ENCODE data around the gene CNR2. TPM values are rescaled to one million over a fixed set of nuclear protein-coding genes. Genes with fewer than 3 reads are reported as not detected.
A peak's percentile ranks its signal among the peaks of the same experiment; 100 is the strongest.

Gene CNR2
- total RNA-seq, 1 donor from 2014 or later = not detected

DNA sequence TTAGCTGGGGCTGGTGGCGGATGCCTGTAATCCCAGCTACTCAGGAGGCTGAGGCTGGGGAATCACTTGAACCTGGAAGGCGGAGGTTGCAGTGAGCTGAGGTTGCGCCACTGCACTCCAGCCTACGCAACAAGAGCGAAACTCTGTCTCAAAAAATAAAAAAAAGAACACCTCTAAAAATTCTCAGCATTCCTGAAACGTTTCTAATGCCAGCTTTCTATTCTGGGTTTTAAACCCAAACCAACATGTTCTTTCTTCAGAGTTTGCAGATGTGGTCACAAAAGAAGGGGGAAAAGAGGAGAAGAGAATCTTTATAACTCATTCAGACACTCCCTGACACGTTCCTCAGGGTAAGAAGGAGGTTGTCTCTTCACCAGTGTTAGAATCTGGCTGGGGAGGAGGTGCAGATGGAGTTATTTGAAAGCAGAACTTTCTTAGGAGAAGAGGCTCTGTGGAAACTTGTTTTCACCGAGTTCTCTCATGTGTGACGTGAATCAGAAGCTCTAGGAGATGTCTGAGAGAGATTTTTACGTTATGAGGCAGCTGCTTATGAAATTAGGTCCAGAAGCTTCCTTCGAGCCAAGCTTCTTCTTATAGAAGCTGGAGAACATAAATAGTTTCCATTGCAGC is 17.8 kb upstream of the CNR2 start:
- Mint-ChIP-seq H3K27me3 (ENCODE audit: low read depth) (no peaks in the 10 kb centered on the region), H3K9me3 (no peaks in the 10 kb centered on the region), H3K36me3 (no peaks in the 10 kb centered on the region), H3K27ac (peak overlapping the region; percentile 99), H3K4me1 (peaks cover 17% of the 10 kb centered on the region), H3K4me3 (peak overlapping the region; percentile 30)
- no peak for DNase-seq (ENCODE audit: low spot score in 2 of 2, unreplicated experiment in 2 of 2)
- TF ChIP-seq, protein P1, sequence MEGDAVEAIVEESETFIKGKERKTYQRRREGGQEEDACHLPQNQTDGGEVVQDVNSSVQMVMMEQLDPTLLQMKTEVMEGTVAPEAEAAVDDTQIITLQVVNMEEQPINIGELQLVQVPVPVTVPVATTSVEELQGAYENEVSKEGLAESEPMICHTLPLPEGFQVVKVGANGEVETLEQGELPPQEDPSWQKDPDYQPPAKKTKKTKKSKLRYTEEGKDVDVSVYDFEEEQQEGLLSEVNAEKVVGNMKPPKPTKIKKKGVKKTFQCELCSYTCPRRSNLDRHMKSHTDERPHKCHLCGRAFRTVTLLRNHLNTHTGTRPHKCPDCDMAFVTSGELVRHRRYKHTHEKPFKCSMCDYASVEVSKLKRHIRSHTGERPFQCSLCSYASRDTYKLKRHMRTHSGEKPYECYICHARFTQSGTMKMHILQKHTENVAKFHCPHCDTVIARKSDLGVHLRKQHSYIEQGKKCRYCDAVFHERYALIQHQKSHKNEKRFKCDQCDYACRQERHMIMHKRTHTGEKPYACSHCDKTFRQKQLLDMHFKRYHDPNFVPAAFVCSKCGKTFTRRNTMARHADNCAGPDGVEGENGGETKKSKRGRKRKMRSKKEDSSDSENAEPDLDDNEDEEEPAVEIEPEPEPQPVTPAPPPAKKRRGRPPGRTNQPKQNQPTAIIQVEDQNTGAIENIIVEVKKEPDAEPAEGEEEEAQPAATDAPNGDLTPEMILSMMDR (IDR thresholded peaks at IDR 0.05; ENCODE audit: unreplicated experiment) = no peak

DNA sequence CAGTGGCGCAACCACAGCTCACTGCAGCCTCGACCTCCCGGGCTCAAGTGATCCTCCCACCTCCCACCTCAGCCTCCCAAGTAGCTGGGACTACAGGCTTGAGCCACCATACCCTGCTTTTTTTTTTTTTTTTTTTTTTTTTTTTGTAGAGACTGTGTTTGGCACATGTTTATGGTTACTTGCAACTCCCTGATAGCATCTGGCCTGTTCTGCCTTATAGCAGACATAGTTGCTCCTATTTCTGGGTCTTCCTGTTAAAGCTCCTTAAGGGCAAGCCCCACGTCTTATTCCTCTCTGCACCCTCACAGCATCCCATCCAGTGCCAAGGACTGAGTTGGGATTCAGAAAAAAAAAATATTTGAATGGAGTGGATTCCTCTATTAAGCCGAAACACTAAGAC is 17.1 kb upstream of the CNR2 start:
- no peaks in the 10 kb centered on the region for H3K27me3 Mint-ChIP-seq (ENCODE audit: low read depth)
- H3K4me3 Mint-ChIP-seq = no peak overlapping the region
- H3K4me1 Mint-ChIP-seq = peaks cover 17% of the 10 kb centered on the region
- H3K27ac Mint-ChIP-seq = peak overlapping the region; percentile 99
- DNase-seq (ENCODE audit: low spot score in 2 of 2, unreplicated experiment in 2 of 2) = no peak
- no peaks in the 10 kb centered on the region for H3K9me3 Mint-ChIP-seq
- no peaks in the 10 kb centered on the region for H3K36me3 Mint-ChIP-seq
- TF ChIP-seq, protein P1 (IDR thresholded peaks at IDR 0.05; ENCODE audit: unreplicated experiment) = no peak

DNA sequence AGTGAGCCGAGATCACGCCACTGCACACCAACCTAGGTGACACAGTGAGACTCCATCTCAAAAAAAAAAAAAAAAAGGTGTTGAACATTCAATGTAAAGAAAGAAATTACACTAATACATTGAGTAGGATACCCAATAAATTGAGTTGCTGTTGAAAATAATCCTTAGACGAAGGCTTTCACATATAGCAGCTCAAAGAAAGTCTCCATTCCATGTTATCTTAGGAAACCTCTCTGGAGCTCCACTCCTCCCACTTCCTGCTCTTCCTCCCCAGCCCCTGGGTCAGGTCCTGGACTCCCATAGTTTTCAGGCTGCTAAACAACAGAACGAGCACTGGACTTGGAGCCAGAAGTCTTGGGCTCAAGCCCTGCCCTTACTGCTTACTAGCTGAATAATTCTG is 15.6 kb upstream of the CNR2 start:
- no peaks in the 10 kb centered on the region for H3K27me3 Mint-ChIP-seq (ENCODE audit: low read depth)
- H3K4me3 Mint-ChIP-seq = no peak overlapping the region
- no peaks in the 10 kb centered on the region for H3K9me3 Mint-ChIP-seq
- TF ChIP-seq, protein P1 (IDR thresholded peaks at IDR 0.05; ENCODE audit: unreplicated experiment) = no peak
- no peak overlapping the region for H3K27ac Mint-ChIP-seq
- H3K4me1 Mint-ChIP-seq = peaks cover 17% of the 10 kb centered on the region
- DNase-seq (ENCODE audit: low spot score in 2 of 2, unreplicated experiment in 2 of 2) = no peak
- H3K36me3 Mint-ChIP-seq = no peaks in the 10 kb centered on the region

DNA sequence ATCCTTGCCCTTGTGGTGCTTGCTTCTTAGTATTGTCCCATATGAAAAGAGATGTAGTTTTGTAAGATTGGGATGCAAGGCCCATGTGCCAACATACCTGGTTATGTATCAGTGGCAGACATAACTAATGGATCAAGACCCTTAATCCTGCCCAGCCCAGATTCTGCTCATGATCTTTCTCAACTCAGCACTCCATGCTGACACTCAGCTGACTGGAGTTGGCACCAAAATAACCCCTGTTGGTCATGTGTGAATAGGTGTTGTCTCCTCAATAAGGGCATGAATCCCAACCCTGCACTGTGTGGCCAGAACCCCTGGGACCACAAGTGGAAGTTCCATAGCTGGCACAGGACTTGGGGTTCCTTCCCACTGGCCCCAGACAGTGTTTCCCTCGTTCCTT is 13.9 kb upstream of the CNR2 start:
- no peaks in the 10 kb centered on the region for H3K9me3 Mint-ChIP-seq
- no peak for DNase-seq (ENCODE audit: low spot score in 2 of 2, unreplicated experiment in 2 of 2)

DNA sequence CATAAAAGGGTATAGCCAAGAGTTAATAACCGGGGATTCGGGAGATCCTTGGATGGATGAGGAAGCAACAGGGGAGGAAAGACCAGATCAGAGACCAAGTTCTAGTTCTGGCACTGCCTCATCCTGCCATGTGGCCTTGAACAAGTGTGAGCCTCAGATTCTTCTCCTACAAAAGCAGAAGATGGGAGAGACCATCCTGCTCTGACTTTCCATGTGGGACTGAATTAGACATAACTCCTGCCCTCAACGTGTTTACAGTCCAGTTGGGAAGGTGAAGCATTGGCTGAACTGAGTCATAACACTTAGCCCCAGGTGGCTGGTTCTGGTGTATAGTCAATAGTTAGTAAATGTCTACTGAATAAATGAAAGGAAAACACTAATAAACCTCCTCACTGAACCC is 12.1 kb upstream of the CNR2 start:
- no peaks in the 10 kb centered on the region for H3K36me3 Mint-ChIP-seq
- no peak overlapping the region for H3K4me3 Mint-ChIP-seq
- peaks cover 18% of the 10 kb centered on the region for H3K4me1 Mint-ChIP-seq
- TF ChIP-seq, protein P1 (IDR thresholded peaks at IDR 0.05; ENCODE audit: unreplicated experiment) = no peak
- no peak for DNase-seq (ENCODE audit: low spot score in 2 of 2, unreplicated experiment in 2 of 2)
- H3K27me3 Mint-ChIP-seq (ENCODE audit: low read depth) = no peaks in the 10 kb centered on the region
- no peak overlapping the region for H3K27ac Mint-ChIP-seq
- H3K9me3 Mint-ChIP-seq = no peaks in the 10 kb centered on the region

More for the DNA sequence above, 13.9 kb upstream of the CNR2 start:
- H3K27ac Mint-ChIP-seq = no peak overlapping the region
- no peaks in the 10 kb centered on the region for H3K36me3 Mint-ChIP-seq
- peaks cover 20% of the 10 kb centered on the region for H3K4me1 Mint-ChIP-seq
- H3K27me3 Mint-ChIP-seq (ENCODE audit: low read depth) = no peaks in the 10 kb centered on the region
- TF ChIP-seq, protein P1 (IDR thresholded peaks at IDR 0.05; ENCODE audit: unreplicated experiment) = no peak
- H3K4me3 Mint-ChIP-seq = no peak overlapping the region

DNA sequence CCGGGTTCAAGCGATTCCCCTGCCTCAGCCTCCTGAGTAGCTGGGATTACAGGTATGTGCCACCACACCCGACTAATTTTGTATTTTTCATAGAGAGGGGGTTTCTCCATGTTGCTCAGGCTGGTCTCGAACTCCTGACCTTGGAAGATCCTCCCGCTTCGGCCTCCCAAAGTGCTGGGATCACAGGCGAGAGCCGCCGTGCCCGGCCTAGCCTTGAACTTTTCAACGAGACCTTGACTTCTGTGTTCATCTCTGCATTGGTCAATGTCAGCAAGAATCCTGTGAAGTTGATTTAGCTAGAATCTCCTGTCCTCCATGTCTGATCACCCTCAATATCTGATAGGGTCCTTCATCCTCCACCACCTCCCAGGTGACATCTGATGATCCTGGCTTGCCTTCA is 11.4 kb upstream of the CNR2 start:
- Mint-ChIP-seq H3K27me3 (ENCODE audit: low read depth) (no peaks in the 10 kb centered on the region), H3K27ac (no peak overlapping the region), H3K4me1 (peaks cover 23% of the 10 kb centered on the region), H3K9me3 (no peaks in the 10 kb centered on the region), H3K4me3 (no peak overlapping the region), H3K36me3 (no peaks in the 10 kb centered on the region)
- DNase-seq (ENCODE audit: low spot score in 2 of 2, unreplicated experiment in 2 of 2) = no peak
- TF ChIP-seq, protein P1 (IDR thresholded peaks at IDR 0.05; ENCODE audit: unreplicated experiment) = no peak
